GM23248 (cell line): ENCODE measurements around the gene EVA1B.

Experiments used
- EZH2 ChIP-seq: fragments of 200-600 bp; sonication (generic); IDR thresholded peaks from 2 replicates; pipeline ENCODE4 v1.6.1; 2018; ENCODE audit warnings: antibody characterized with exemption, mild to moderate bottlenecking; ENCODE audit not compliant: insufficient read depth, poor library complexity, severe bottlenecking
- EZH2phosphoT487 ChIP-seq: fragments of 200-600 bp; sonication (generic); IDR thresholded peaks from 2 replicates; pipeline ENCODE4 v1.6.1; 2018; ENCODE audit warnings: antibody characterized with exemption, moderate library complexity, mild to moderate bottlenecking, low read depth; ENCODE audit not compliant: insufficient read depth

GRCh38 chr1:36274201-36274600 lies 49.2 kb downstream of the EVA1B start:
- TF ChIP-seq EZH2: no peak
- TF ChIP-seq EZH2phosphoT487: no peak
